Smooth muscle cell (in vitro differentiated cells): Measurements from ENCODE around the gene C1orf141. TPM values are rescaled to one million over a fixed set of nuclear protein-coding genes. Genes with fewer than 3 reads are reported as not detected.

Source experiments
- DNase-seq: peaks from one replicate; lab custom pipeline; 2025; ENCODE audit not compliant: unreplicated experiment; lab: John Stamatoyannopoulos, UW
- H2AFZ ChIP-seq: fragments of 200-600 bp; sonication (generic); 2 replicates; pipeline ENCODE4 v1.6.0; 2016; ENCODE audit warnings: antibody characterized with exemption, low read depth, mild to moderate bottlenecking
- H3F3A ChIP-seq: fragments of 200-600 bp; sonication (generic); 2 replicates; pipeline ENCODE4 v1.6.0; 2017; ENCODE audit warnings: antibody characterized with exemption, low read depth
- H3K27ac ChIP-seq: fragments of 200-600 bp; sonication (generic); 2 replicates; pipeline ENCODE4 v1.5.1; 2016; ENCODE audit warnings: low read depth, mild to moderate bottlenecking
- H3K27me3 ChIP-seq: fragments of 200-600 bp; sonication (generic); 2 replicates; pipeline ENCODE4 v1.6.1; 2016; ENCODE audit warnings: low read depth, mild to moderate bottlenecking
- H3K36me3 ChIP-seq: fragments of 200-600 bp; sonication (generic); 2 replicates; pipeline ENCODE4 v1.5.1; 2016; ENCODE audit warnings: low read depth
- H3K4me1 ChIP-seq: fragments of 200-600 bp; sonication (generic); 2 replicates; pipeline ENCODE4 v1.5.1; 2016; ENCODE audit warnings: low read depth
- H3K4me2 ChIP-seq: fragments of 200-600 bp; sonication (generic); 2 replicates; pipeline ENCODE4 v1.6.0; 2016; ENCODE audit warnings: mild to moderate bottlenecking
- H3K4me3 ChIP-seq: fragments of 200-600 bp; sonication (generic); 2 replicates; pipeline ENCODE4 v1.5.1; 2016; ENCODE audit warnings: mild to moderate bottlenecking
- H3K79me2 ChIP-seq: fragments of 200-600 bp; sonication (generic); 2 replicates; pipeline ENCODE4 v1.6.0; 2016; ENCODE audit warnings: low read depth, mild to moderate bottlenecking
- H3K9ac ChIP-seq: fragments of 200-600 bp; sonication (generic); 2 replicates; pipeline ENCODE4 v1.6.0; 2016; ENCODE audit warnings: low read depth
- H3K9me3 ChIP-seq: fragments of 200-600 bp; sonication (generic); replicated peaks from 2 replicates; pipeline ENCODE4 v1.5.1; 2016; ENCODE audit warnings: low read depth
- H4K20me1 ChIP-seq: fragments of 200-600 bp; sonication (generic); 2 replicates; pipeline ENCODE4 v1.6.0; 2016; ENCODE audit warnings: low read depth
- WGBS: methylation state at CpG from one replicate; pipeline ENCODE4 v1.1.7; 2016; ENCODE audit warnings: low lambda C conversion rate; 5-methylcytosine and 5-hydroxymethylcytosine counted together
- polyA plus RNA-seq: library from polyadenylated mRNA; unstranded; fragments of >200 nt; fragmentation: Nextera tagmentation; extraction: Ambion mirVana; gene quantifications from 2 replicates; pipeline ENCODE4 v1.2.1, GENCODE V29; 2016
- total RNA-seq: library from RNA; depleted of rRNA; stranded (reverse); fragments of >200 nt; gene quantifications from 2 replicates; pipeline ENCODE4 v1.2.3, GENCODE V29; 2014
- TF ChIP-seq, protein P1 (sequence below): fragments of 200-600 bp; sonication (generic); IDR thresholded peaks from 2 replicates; pipeline ENCODE4 v1.5.1; 2017; ENCODE audit warnings: borderline replicate concordance, mild to moderate bottlenecking, antibody characterized with exemption; ENCODE audit not compliant: insufficient read depth, poor library complexity, severe bottlenecking

C1orf141 gene
- total and polyA plus RNA-seq, 2 experiments from 2014 or later = not detected

DNA sequence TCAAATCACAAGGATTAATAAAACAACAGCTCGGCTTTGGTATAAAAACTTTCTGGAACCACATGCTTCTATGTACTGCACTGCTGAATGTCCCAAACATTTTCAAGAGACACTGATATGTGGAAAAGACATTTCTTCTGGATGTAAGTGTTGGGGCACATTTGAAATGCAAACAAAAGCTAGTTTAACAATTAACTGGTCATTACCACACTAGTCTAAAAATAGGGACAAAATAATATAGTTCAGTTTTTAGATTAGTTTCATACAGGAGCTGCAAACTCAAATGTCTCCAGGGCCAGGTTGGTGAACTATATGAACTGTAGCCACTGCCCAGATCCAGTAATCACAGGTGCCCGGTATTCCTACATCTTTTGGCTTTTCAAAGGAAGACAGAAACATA, 34.7 kb upstream of the C1orf141 start:
- no peaks in the 10 kb centered on the region for H3K79me2 ChIP-seq
- no peaks in the 10 kb centered on the region for H3K27me3 ChIP-seq
- WGBS = 97% methylated on average over 2 of the region's 2 CpGs
- H3K4me1 ChIP-seq = no peaks in the 10 kb centered on the region
- no peaks in the 10 kb centered on the region for H3F3A ChIP-seq
- H3K9ac ChIP-seq = no peak overlapping the region
- H3K36me3 ChIP-seq = no peaks in the 10 kb centered on the region
- no peaks in the 10 kb centered on the region for H4K20me1 ChIP-seq
- no peak overlapping the region for H3K4me3 ChIP-seq
- DNase-seq = no peak
- H3K9me3 ChIP-seq = no peaks in the 10 kb centered on the region
- no peak overlapping the region for H3K27ac ChIP-seq
- TF ChIP-seq, protein P1, sequence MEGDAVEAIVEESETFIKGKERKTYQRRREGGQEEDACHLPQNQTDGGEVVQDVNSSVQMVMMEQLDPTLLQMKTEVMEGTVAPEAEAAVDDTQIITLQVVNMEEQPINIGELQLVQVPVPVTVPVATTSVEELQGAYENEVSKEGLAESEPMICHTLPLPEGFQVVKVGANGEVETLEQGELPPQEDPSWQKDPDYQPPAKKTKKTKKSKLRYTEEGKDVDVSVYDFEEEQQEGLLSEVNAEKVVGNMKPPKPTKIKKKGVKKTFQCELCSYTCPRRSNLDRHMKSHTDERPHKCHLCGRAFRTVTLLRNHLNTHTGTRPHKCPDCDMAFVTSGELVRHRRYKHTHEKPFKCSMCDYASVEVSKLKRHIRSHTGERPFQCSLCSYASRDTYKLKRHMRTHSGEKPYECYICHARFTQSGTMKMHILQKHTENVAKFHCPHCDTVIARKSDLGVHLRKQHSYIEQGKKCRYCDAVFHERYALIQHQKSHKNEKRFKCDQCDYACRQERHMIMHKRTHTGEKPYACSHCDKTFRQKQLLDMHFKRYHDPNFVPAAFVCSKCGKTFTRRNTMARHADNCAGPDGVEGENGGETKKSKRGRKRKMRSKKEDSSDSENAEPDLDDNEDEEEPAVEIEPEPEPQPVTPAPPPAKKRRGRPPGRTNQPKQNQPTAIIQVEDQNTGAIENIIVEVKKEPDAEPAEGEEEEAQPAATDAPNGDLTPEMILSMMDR = no peak
- H3K4me2 ChIP-seq = no peak overlapping the region
- no peak overlapping the region for H2AFZ ChIP-seq

- Histone ChIP-seq H3K4me3 (no peak within 1 kb of the TSS), H4K20me1 (no peaks in the 10 kb centered on the region), H3K79me2 (no peaks in the 10 kb centered on the region), H3F3A (no peaks in the 10 kb centered on the region), H3K27ac (no peak within 1 kb of the TSS), H3K9me3 (no peaks in the 10 kb centered on the region), H3K4me2 (no peak within 1 kb of the TSS), H2AFZ (no peak within 1 kb of the TSS), H3K4me1 (no peaks in the 10 kb centered on the region), H3K9ac (no peak within 1 kb of the TSS), H3K36me3 (no peaks in the 10 kb centered on the region), H3K27me3 (no peaks in the 10 kb centered on the region)
- WGBS = 80% methylated on average over 4 of the region's 4 CpGs
- DNase-seq = no peak
- TF ChIP-seq, protein P1 = no peak
Observed at GRCh38 chr1:67166196-67166595, 31.4 kb upstream of the C1orf141 start, which contains the start of gene IL23R. TSS of gene IL23R (plus strand) at chr1:67166454. CDS start at chr1:67168121, 1,667 bp downstream.

DNA sequence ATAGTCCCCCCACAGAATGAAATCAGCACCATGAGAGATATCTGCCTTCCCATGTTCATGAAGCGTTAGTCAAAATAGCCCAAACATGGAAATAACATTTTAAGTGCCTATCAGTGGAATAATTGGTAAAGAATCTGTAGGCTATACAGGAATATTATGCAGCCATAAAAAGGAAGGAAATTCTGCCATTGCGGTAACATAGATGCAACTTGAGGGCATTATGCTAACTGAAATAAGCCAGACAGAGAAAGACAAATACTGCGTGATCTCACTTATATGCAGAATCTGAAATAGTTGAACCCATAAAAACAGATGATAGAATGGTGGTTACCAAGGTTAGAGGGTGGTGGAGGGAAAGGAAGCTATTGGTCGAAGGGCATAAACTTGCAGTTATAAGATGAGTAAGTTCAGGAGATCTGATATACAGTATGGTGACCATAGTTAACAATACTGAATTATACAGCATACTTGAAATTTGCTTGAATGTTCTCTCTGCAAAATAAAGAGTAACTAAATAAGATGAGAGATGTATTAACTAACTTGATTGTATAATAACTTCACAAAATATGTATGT, 30.8 kb upstream of the C1orf141 start:
- Histone ChIP-seq H3K79me2 (no peaks in the 10 kb centered on the region), H3F3A (no peaks in the 10 kb centered on the region), H3K36me3 (no peaks in the 10 kb centered on the region), H3K9me3 (no peaks in the 10 kb centered on the region), H2AFZ (no peak overlapping the region), H3K4me3 (no peak overlapping the region), H3K4me1 (no peaks in the 10 kb centered on the region), H3K9ac (no peak overlapping the region), H3K27ac (no peak overlapping the region), H3K4me2 (no peak overlapping the region), H3K27me3 (no peaks in the 10 kb centered on the region), H4K20me1 (no peaks in the 10 kb centered on the region)
- DNase-seq = no peak
- TF ChIP-seq, protein P1 = no peak
- 96% methylated on average over 4 of the region's 4 CpGs for WGBS

DNA sequence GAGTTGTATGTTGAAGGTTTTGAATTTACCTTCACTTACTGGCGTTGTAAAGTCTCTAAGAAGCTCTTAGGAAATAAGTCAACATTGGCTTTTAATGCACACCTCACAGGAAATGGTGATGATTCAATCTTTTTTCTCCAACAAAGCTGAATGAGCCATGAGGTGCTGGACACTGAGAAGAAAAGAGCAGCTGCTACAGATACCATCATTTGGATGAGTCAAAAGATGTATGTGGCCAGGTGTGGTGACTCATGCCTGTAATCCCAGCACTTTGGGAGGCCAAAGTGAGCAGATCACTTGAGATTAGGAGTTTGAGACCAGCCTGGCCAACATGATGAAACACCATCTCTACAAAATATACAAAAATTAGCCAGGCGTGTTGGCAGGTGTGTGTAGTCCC, 28.2 kb upstream of the C1orf141 start:
- Histone ChIP-seq H3K27me3 (no peaks in the 10 kb centered on the region), H3F3A (no peaks in the 10 kb centered on the region), H3K79me2 (no peaks in the 10 kb centered on the region), H3K4me2 (no peak overlapping the region), H3K9ac (no peak overlapping the region), H3K4me3 (no peak overlapping the region), H3K9me3 (no peaks in the 10 kb centered on the region), H2AFZ (no peak overlapping the region), H3K4me1 (no peaks in the 10 kb centered on the region), H3K36me3 (no peaks in the 10 kb centered on the region), H4K20me1 (no peaks in the 10 kb centered on the region), H3K27ac (peak overlapping the region; percentile 38)
- no peak for DNase-seq
- TF ChIP-seq, protein P1 = no peak
- WGBS = 85% methylated on average over 2 of the region's 2 CpGs
